Type B pancreatic cell (in vitro differentiated cells): Measurements from ENCODE around the gene TMEM63A. TPM values are rescaled to one million over a fixed set of nuclear protein-coding genes. Genes with fewer than 3 reads are reported as not detected.

ENCODE experiments used
- DNase-seq: peaks from one replicate; pipeline ENCODE4 v3.0.0; 2021; ENCODE audit warnings: mixed read lengths; ENCODE audit not compliant: unreplicated experiment; ENCODE audit errors: extremely low spot score
- H3K27ac Mint-ChIP-seq: 2 replicates; pipeline ENCODE4 v1.8.0; 2021; ENCODE audit warnings: mild to moderate bottlenecking, mixed read lengths
- H3K27me3 Mint-ChIP-seq: 2 replicates; pipeline ENCODE4 v1.8.0; 2021; ENCODE audit warnings: mixed read lengths
- H3K36me3 Mint-ChIP-seq: 2 replicates; pipeline ENCODE4 v1.8.0; 2021; ENCODE audit warnings: mixed read lengths
- H3K4me1 Mint-ChIP-seq: one replicate; pipeline ENCODE4 v1.8.0; 2021; ENCODE audit warnings: mixed read lengths; ENCODE audit not compliant: unreplicated experiment
- H3K4me3 Mint-ChIP-seq: 2 replicates; pipeline ENCODE4 v1.8.0; 2021; ENCODE audit warnings: mild to moderate bottlenecking, mixed read lengths
- H3K9me3 Mint-ChIP-seq: 2 replicates; pipeline ENCODE4 v1.8.0; 2021; ENCODE audit warnings: mixed read lengths
- total RNA-seq: library from RNA; stranded (reverse); gene quantifications from 2 replicates; pipeline ENCODE4 v1.2.1, GENCODE V29; 2021; ENCODE audit warnings: low replicate concordance
- TF ChIP-seq, protein P1 (sequence below): fragments of 200-600 bp; sonication (generic); conservative IDR thresholded peaks from 2 replicates; pipeline ENCODE4 v1.5.0; 2021; ENCODE audit warnings: antibody characterized with exemption, mild to moderate bottlenecking

Gene TMEM63A
- total RNA-seq, 1 donor from 2014 or later = 63.3 TPM

DNA sequence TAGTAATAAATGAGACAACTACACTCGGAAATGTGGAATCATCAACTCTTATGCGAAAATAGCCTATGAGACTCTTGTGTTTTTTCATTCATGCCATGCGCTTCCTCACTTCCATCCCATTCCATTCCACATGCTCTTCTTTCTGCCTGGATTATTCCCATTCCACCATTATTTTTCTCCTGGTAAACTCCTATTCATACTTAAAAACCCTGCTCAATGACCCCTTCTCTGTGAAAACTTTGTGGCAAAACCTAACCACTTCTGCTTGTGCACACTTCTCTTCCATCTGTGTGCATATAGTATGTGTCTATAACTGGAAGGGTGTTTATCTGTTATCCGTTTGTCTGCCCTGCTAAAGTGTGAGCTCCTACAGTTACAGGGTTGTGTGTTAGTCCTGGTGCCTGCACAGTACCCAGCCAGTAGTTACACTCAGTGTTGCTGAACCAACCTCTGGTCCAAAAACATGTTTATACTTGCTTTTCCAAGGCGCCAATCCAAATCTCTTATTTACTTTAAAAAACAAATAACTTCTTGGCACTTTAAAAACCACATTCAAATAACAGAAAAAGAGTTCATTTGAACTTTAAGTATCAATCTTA lies 61.6 kb downstream of the TMEM63A start:
- H3K27me3 Mint-ChIP-seq = no peaks in the 10 kb centered on the region
- no peak overlapping the region for H3K4me3 Mint-ChIP-seq
- no peaks in the 10 kb centered on the region for H3K9me3 Mint-ChIP-seq
- TF ChIP-seq, protein P1, sequence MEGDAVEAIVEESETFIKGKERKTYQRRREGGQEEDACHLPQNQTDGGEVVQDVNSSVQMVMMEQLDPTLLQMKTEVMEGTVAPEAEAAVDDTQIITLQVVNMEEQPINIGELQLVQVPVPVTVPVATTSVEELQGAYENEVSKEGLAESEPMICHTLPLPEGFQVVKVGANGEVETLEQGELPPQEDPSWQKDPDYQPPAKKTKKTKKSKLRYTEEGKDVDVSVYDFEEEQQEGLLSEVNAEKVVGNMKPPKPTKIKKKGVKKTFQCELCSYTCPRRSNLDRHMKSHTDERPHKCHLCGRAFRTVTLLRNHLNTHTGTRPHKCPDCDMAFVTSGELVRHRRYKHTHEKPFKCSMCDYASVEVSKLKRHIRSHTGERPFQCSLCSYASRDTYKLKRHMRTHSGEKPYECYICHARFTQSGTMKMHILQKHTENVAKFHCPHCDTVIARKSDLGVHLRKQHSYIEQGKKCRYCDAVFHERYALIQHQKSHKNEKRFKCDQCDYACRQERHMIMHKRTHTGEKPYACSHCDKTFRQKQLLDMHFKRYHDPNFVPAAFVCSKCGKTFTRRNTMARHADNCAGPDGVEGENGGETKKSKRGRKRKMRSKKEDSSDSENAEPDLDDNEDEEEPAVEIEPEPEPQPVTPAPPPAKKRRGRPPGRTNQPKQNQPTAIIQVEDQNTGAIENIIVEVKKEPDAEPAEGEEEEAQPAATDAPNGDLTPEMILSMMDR = no peak
- H3K4me1 Mint-ChIP-seq = peaks cover 29% of the 10 kb centered on the region
- no peaks in the 10 kb centered on the region for H3K36me3 Mint-ChIP-seq
- no peak for DNase-seq
- no peak overlapping the region for H3K27ac Mint-ChIP-seq

DNA sequence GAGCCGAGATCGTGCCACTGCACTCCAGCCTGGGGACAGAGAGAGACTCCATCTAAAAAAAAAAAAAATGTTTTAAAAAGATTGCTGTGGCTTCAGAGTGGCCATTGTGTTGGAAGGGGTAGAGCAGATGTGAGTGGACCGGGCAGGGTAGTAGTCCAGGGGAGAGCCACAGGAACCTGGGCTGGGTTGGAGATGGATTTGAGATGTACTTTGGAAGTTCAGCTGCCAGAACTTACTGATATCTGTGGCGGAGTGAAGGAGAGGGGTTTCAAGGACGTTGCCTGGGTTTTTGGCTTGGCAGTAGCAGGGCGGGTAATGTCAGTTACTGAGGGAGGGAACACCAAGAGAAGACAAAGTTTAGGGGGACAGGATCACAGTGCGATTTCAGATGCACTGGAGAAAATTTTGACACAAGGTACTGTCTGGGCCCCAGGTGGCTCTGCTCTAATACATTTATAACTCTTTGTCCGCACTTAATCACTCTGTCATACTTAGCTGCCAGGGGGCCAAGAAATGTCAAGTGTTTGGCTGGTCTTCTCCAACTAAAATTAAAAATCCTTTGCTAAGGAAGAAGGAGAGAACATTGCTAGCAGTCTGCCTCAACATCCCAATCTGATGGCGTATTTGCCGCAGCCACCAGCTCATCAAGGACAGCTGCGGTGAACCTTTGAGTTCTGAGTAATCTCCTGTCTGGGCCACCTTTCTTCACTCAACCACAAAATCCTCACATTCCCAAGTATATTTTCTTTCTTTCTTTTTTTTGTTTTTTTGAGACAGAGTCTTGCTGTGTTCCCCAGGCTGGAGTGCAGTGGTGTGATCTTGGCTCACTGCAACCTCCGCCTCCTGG lies 62.6 kb downstream of the TMEM63A start:
- TF ChIP-seq, protein P1 = no peak
- H3K4me3 Mint-ChIP-seq = no peak overlapping the region
- no peaks in the 10 kb centered on the region for H3K9me3 Mint-ChIP-seq
- peaks cover 22% of the 10 kb centered on the region for H3K4me1 Mint-ChIP-seq
- H3K36me3 Mint-ChIP-seq = no peaks in the 10 kb centered on the region
- H3K27ac Mint-ChIP-seq = no peak overlapping the region
- no peaks in the 10 kb centered on the region for H3K27me3 Mint-ChIP-seq
- DNase-seq = no peak

DNA sequence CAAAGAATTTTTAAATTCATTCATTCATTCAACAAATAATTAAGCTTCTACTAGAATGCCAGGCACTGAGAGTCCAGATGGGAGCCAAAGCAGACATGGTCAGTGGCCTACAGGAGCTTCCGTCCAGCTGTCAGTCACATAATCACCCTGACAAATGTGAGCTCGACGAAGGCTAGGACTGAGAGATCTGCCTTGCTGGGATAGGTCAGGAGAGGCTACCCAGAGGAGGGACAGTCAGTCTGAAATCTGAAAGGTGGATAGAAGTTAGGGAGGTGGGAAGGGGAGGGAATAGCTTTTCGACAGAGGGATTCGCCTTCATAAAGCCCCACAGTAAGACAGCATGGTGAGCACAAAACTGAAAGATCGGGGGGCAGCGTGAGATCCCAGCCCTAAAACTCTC lies 64.0 kb downstream of the TMEM63A start:
- TF ChIP-seq, protein P1 = no peak
- Mint-ChIP-seq H3K9me3 (no peaks in the 10 kb centered on the region), H3K4me3 (no peak overlapping the region), H3K27me3 (no peaks in the 10 kb centered on the region), H3K27ac (no peak overlapping the region), H3K4me1 (peaks cover 21% of the 10 kb centered on the region), H3K36me3 (no peaks in the 10 kb centered on the region)
- DNase-seq = no peak

DNA sequence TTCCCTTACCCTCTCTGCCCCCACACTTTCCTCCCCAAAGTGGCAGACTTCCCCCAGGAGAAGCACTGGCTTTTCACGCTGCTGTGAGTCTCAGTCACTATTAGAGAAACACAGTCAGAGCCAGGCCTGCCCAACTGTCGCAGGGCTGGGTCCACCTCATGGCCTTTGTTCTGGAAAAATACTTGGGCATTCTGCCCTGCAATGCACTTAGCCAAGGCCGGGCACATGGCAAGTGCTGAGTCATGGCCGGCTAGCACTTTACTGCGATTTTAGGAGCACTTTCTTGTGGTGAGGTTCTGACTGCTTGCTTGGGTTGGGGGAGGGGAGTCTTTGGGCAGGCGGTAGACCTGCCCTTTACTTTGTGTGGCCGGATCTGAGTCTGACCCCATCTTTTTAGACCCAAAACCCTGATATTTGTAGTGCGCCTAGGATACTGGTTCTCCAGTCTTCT lies 64.5 kb downstream of the TMEM63A start:
- Mint-ChIP-seq H3K36me3 (no peaks in the 10 kb centered on the region), H3K27me3 (no peaks in the 10 kb centered on the region), H3K4me3 (no peak overlapping the region), H3K27ac (no peak overlapping the region), H3K9me3 (no peaks in the 10 kb centered on the region), H3K4me1 (peaks cover 26% of the 10 kb centered on the region)
- DNase-seq = no peak
- TF ChIP-seq, protein P1 = no peak

DNA sequence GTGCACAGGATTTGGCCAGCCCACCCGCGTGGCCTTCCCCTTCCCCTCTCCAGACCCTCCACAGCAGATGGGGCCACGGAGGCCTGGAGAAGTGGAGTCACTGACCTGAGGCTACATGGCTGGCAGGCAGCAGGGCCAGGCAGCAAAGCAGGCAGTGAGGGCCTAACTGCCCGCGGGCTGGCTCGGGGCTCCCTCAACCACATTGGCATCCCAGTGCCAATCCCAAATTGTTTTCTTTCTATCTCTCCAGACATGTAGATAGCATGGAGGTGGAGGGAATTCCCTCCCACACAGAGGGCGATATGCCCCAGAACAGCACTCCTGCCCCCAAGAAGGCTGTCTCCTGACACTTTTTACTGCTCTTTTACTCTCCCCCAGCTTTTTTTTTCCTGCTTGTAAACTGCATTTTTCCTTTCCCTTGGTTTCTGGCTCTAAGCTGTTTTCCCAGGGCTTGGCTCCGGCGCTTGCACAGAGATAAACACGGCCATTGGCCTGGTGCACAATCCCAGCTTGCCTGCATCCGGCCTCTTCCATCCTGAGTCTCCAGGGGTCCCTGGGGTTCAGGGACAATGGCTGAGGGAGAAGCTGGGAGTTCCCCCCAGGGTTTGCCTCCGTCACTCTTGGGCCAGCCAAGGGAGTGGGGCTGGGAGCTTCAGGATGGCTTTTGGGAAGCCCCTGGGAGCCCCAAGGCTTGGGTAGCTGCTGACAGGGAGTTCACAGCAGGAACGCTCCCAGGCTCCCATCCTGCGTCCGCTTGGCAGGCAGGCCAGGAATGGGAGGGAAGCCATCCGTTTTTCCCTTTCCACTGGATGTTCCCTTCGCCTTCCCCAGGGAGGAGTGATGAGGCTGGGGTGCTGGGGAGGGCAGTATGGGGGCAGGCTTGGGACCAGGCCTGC lies 65.3 kb downstream of the TMEM63A start:
- no peaks in the 10 kb centered on the region for H3K27me3 Mint-ChIP-seq
- H3K36me3 Mint-ChIP-seq = no peaks in the 10 kb centered on the region
- TF ChIP-seq, protein P1 = no peak
- no peaks in the 10 kb centered on the region for H3K9me3 Mint-ChIP-seq
- peaks cover 28% of the 10 kb centered on the region for H3K4me1 Mint-ChIP-seq
- H3K4me3 Mint-ChIP-seq = no peak overlapping the region
- no peak for DNase-seq
- H3K27ac Mint-ChIP-seq = no peak overlapping the region
